ENCODE results near the gene FAT1.

GRCh38 chr4:186691396-186691795, 32.3 kb downstream of the FAT1 start:
- TF ChIP-seq CTCF (IDR thresholded peaks at IDR 0.05) (no peak), TCF7 (CRISPR knock-in tag; IDR thresholded peaks at IDR 0.05; ENCODE audit: low read depth) (no peak), NR3C1 (CRISPR knock-in tag; conservative IDR thresholded peaks at IDR 0.05; ENCODE audit: low read depth) (no peak), ZBTB21 (CRISPR knock-in tag; IDR thresholded peaks at IDR 0.05; ENCODE audit: borderline replicate concordance) (no peak), HMGXB4 (CRISPR knock-in tag; IDR thresholded peaks at IDR 0.05) (no peak), ZNF121 (CRISPR knock-in tag; IDR thresholded peaks at IDR 0.05) (peak; percentile 97), SP1 (CRISPR knock-in tag; conservative IDR thresholded peaks at IDR 0.05) (no peak), ZNF423 (CRISPR knock-in tag; IDR thresholded peaks at IDR 0.05) (no peak)
- TF ChIP-seq, protein P1, sequence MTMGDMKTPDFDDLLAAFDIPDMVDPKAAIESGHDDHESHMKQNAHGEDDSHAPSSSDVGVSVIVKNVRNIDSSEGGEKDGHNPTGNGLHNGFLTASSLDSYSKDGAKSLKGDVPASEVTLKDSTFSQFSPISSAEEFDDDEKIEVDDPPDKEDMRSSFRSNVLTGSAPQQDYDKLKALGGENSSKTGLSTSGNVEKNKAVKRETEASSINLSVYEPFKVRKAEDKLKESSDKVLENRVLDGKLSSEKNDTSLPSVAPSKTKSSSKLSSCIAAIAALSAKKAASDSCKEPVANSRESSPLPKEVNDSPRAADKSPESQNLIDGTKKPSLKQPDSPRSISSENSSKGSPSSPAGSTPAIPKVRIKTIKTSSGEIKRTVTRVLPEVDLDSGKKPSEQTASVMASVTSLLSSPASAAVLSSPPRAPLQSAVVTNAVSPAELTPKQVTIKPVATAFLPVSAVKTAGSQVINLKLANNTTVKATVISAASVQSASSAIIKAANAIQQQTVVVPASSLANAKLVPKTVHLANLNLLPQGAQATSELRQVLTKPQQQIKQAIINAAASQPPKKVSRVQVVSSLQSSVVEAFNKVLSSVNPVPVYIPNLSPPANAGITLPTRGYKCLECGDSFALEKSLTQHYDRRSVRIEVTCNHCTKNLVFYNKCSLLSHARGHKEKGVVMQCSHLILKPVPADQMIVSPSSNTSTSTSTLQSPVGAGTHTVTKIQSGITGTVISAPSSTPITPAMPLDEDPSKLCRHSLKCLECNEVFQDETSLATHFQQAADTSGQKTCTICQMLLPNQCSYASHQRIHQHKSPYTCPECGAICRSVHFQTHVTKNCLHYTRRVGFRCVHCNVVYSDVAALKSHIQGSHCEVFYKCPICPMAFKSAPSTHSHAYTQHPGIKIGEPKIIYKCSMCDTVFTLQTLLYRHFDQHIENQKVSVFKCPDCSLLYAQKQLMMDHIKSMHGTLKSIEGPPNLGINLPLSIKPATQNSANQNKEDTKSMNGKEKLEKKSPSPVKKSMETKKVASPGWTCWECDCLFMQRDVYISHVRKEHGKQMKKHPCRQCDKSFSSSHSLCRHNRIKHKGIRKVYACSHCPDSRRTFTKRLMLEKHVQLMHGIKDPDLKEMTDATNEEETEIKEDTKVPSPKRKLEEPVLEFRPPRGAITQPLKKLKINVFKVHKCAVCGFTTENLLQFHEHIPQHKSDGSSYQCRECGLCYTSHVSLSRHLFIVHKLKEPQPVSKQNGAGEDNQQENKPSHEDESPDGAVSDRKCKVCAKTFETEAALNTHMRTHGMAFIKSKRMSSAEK (CRISPR knock-in tag; IDR thresholded peaks at IDR 0.05; ENCODE audit: borderline replicate concordance): no peak
- TF ChIP-seq, protein P2, sequence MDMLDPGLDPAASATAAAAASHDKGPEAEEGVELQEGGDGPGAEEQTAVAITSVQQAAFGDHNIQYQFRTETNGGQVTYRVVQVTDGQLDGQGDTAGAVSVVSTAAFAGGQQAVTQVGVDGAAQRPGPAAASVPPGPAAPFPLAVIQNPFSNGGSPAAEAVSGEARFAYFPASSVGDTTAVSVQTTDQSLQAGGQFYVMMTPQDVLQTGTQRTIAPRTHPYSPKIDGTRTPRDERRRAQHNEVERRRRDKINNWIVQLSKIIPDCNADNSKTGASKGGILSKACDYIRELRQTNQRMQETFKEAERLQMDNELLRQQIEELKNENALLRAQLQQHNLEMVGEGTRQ (CRISPR knock-in tag; IDR thresholded peaks at IDR 0.05): no peak
- TF ChIP-seq, protein P3, sequence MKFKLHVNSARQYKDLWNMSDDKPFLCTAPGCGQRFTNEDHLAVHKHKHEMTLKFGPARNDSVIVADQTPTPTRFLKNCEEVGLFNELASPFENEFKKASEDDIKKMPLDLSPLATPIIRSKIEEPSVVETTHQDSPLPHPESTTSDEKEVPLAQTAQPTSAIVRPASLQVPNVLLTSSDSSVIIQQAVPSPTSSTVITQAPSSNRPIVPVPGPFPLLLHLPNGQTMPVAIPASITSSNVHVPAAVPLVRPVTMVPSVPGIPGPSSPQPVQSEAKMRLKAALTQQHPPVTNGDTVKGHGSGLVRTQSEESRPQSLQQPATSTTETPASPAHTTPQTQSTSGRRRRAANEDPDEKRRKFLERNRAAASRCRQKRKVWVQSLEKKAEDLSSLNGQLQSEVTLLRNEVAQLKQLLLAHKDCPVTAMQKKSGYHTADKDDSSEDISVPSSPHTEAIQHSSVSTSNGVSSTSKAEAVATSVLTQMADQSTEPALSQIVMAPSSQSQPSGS (CRISPR knock-in tag; IDR thresholded peaks at IDR 0.05; ENCODE audit: borderline replicate concordance, low read depth): no peak
- TF ChIP-seq, protein P4, sequence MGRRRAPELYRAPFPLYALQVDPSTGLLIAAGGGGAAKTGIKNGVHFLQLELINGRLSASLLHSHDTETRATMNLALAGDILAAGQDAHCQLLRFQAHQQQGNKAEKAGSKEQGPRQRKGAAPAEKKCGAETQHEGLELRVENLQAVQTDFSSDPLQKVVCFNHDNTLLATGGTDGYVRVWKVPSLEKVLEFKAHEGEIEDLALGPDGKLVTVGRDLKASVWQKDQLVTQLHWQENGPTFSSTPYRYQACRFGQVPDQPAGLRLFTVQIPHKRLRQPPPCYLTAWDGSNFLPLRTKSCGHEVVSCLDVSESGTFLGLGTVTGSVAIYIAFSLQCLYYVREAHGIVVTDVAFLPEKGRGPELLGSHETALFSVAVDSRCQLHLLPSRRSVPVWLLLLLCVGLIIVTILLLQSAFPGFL (CRISPR knock-in tag; IDR thresholded peaks at IDR 0.05; ENCODE audit: borderline replicate concordance): no peak

Data from WTC11 (cell line).